Epithelial cell of umbilical artery (primary cell): ENCODE measurements around the gene FAM13A. TPM values are rescaled to one million over a fixed set of nuclear protein-coding genes. Genes with fewer than 3 reads are reported as not detected.

ENCODE experiments used
- total RNA-seq: library from RNA; depleted of rRNA; stranded (reverse); fragments of >200 nt; gene quantifications from 2 replicates; pipeline ENCODE4 v1.2.3, GENCODE V29; 2014

The FAM13A gene
- 7.5 and 9.9 TPM in 2 replicates for total RNA-seq

GRCh38 chr4:89056953-89057398 lies at the start of gene FAM13A:
Gene FAM13A (minus strand): TSS chr4:89057185. CDS start chr4:89056964, 221 bp downstream.

GRCh38 chr4:88697588-88698329 lies 359.2 kb downstream of the FAM13A start, which contains the start of gene NAP1L5:
Gene NAP1L5 (minus strand): TSS chr4:88697829. CDS start chr4:88697754, 75 bp downstream.

Other genes starting within 250 kb of the FAM13A start
- 2.9 and 4.6 TPM in 2 replicates for gene TIGD2, start 54.3 kb upstream of the FAM13A start, total RNA-seq